A673 (cell line): ENCODE data around the gene SFXN5.

ENCODE experiments used
- CTCF ChIP-seq: fragments of 300-800, 200-600 bp; sonication (generic); conservative IDR thresholded peaks from 2 replicates; pipeline ENCODE4 v1.5.1; 2017; ENCODE audit warnings: low read depth, mild to moderate bottlenecking, antibody characterized with exemption, low read length, moderate library complexity, mixed read lengths
- EZH2 ChIP-seq: fragments of 200-600 bp; sonication (generic); IDR thresholded peaks from 2 replicates; pipeline ENCODE4 v1.6.1; 2017; ENCODE audit warnings: borderline replicate concordance, low read depth, mild to moderate bottlenecking, mixed read lengths, antibody characterized with exemption, low read length; ENCODE audit not compliant: poor library complexity, severe bottlenecking

- TF ChIP-seq CTCF: no peak
- TF ChIP-seq EZH2: no peak
Measured at GRCh38 chr2:72944804-72945449, 126.6 kb downstream of the SFXN5 start.
